Subcutaneous adipose tissue (tissue), 4 donors: Measurements from ENCODE around the gene GPC6. TPM values are rescaled to one million over a fixed set of nuclear protein-coding genes. Genes with fewer than 3 reads are reported as not detected.

Experiments
- CTCF ChIP-seq: fragments of 450-650 bp; IDR thresholded peaks from one replicate; pipeline ENCODE4 v1.5.1; 2016; ENCODE audit warnings: low read depth, mild to moderate bottlenecking, control low read depth, antibody characterized with exemption, moderate library complexity
- total RNA-seq, 4 donors: library from RNA; depleted of rRNA; stranded (reverse); fragments of >200 nt; gene quantifications; one replicate each; pipeline ENCODE4 v1.1.0, GENCODE V29; 2016

GPC6 gene
- total RNA-seq, 4 donors from 2014 or later: 16.2 to 30.6 (median 26.9) TPM

GRCh38 chr13:94280845-94281244, 1054.2 kb downstream of the GPC6 start:
- TF ChIP-seq CTCF: no peak

DNA sequence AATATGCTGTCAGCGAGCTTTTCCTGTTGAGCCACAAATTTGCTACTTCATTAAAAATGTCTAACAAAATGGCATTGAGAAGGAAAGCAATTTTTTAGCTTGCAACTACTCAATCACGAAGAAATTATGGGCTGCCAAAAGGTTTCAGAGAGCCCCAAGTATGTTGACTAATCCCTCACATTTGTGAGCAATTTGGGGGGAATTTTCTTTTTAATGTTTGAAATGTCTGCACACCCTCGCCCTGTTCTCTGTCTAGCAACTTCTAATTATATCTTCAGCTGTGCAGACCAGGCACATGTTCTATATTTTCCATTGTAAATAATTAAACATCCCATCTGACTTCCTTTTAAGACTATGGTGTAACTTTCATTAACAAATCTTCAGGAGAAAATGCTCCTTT, 1060.0 kb downstream of the GPC6 start:
- no peak for TF ChIP-seq CTCF

- TF ChIP-seq CTCF: no peak
Observed at GRCh38 chr13:94291631-94292322, 1065.2 kb downstream of the GPC6 start.

DNA sequence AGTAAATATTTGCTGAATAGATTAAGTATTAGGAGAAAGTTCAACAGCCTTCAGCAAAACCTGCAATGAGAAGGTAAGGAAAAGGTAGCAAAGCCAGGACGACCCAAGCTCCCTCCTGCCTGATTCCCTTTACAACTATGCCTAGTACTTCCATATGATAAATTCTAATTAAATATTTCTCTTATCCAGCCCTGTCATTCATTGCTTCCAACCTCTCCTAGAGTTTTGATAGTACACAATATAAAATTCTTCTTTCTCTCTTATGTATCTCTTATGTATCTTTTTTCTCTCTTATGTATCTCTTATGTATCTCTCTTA, 1065.7 kb downstream of the GPC6 start:
- TF ChIP-seq CTCF: no peak

DNA sequence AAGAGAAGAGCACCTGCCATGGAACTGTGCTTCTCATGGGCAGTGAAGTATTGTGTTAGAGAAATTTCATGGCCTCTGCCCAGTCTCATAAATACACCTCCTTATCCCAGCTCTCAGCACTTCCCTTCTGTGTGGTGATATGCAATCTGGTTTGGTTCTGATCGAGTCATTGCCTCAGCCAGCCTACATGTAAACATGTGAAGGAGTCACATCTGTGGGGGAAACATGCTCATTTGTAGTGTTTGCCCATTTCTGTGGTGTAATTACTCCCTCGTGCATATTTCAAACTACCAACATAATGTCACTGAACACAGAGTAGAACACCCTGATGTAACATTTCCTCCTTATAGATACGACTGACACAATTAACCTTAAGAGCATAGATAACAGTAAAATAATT, 1069.9 kb downstream of the GPC6 start:
- TF ChIP-seq CTCF: no peak

- no peak for TF ChIP-seq CTCF
Observed at GRCh38 chr13:94298346-94298745, 1071.7 kb downstream of the GPC6 start.

- no peak for TF ChIP-seq CTCF
Observed at GRCh38 chr13:94300401-94300800, 1073.8 kb downstream of the GPC6 start.
